DOHH2 (cell line): ENCODE measurements around the gene MAGI1.

ENCODE experiments used
- CTCF ChIP-seq: fragments of 200-600 bp; sonication (generic); IDR thresholded peaks from one replicate; pipeline ENCODE4 v1.5.1; 2014; ENCODE audit warnings: antibody characterized with exemption, mild to moderate bottlenecking, low read depth, low read length; ENCODE audit not compliant: poor library complexity, severe bottlenecking
- EZH2phosphoT487 ChIP-seq: fragments of 200-600 bp; sonication (generic); IDR thresholded peaks from 2 replicates; pipeline ENCODE4 v1.6.1; 2017; ENCODE audit warnings: borderline replicate concordance, mild to moderate bottlenecking, antibody characterized with exemption, low read length, moderate library complexity, mixed read lengths

GRCh38 chr3:65836047-65836446, 202.7 kb downstream of the MAGI1 start:
- TF ChIP-seq CTCF = no peak
- no peak for TF ChIP-seq EZH2phosphoT487
